ENCODE results near the gene SATB1.

SATB1 gene

DNA sequence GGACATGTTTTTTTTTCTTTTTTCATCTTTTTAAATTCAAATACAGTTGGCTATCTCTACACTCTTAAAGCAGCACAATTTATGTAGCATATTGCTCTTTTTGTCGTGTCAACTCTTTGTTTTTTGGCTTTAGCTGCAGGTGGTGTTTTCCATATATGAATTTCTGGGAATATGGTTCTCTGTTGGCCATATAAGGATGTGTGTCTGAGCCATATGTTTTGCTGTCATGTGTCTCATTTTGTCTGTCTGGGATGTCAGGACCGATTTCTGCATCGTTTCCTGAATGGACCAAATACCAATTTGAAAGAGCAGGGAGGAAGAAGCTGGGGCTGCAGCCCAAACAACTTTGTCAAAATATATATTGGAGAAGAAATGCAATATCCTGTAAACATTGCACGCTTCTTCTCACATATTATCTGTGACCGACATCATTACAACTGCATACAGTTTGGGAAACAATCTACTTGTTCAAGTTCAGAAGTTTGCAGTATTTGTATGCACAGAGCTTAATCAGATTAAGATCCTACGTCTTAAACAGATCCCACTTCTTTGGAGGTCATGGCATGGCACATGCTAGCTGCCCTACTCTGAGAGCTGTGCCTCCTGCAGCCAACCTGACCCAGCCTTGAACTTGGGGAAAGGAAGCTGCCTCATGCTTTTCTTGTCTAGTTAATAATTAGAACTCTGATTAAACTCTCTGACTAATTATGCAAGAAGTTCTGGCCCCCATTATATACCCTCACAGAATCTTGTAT, 4.0 kb upstream of the SATB1 start:
- no peak for DNase-seq

DNA sequence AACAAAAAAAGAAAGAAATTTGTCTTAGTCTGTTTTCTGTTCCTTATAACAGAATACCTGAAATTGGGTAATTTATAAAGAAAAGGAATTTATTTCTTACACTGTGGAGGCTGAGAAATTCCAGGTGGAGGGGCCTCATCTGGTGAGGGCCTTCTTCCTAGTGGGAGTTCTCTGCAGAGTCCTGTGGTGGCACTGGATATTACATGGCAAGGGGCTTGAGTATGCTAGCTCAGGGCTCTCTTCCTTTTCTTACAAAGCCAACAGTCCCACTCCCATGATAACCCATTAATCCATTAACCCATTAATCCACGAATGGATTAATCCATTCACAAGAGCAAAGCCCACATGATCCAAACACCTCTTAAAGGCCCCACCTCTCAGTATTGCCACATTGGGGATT, 2.9 kb upstream of the SATB1 start:
- no peak for DNase-seq

DNA sequence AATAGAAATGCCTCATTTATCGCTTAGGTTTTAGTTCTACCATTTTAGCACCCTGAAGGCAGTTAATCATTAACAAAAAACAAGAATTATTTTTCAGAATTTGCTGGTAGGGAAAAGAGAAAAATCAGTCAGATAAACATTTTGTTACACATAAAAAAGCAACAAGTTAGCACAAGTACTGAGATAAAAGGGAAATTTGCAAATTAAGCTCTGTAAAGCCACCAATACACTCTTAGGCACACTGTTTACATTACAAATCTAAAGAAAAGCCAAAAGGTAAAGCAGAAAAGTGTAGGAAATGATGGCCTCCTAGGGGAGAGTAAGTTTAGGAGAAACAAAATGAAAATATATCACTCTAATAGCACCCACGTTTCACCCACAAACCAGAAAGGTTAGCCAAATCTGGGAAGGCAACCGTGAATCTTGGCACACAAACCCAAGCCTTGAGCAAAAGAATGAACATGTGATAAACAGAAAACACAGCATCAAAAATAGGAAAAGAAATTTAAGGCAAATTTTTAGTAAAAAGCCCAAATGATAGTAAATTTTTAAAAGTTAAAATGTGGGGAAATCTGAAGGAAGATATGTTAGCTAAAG, 1.6 kb upstream of the SATB1 start:
- no peak for DNase-seq

DNA sequence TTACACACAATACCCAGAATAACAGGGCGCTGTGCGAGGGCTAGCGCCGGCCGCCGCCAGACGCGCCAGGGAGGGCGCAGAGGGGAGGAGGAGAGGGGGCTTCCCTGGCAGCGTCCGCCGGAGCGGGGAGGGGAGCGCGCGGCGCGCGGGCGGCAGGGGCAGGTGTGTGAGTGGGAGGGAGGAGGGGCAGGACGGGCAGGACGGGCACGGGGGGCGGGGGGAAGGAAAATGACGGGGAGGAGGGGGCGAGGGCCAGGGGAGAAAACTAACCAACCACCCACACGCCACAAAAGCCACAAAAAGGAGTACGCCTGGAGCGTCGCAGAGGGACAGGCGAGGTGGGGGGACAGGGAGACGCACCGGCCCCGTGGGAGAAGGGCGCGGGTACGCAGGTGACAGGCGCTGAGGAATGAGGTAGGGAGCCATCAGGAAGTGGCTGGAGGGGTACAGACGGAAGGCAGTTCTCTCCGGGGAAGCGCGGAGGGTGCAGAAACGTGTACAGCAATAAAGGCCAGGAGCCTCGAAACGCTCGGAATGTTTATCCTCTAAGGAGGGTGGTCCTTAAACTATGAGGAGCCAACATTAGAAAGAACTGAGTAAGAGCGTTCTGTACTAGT, 610 bp upstream of the SATB1 start:
- no peak for DNase-seq

DNA sequence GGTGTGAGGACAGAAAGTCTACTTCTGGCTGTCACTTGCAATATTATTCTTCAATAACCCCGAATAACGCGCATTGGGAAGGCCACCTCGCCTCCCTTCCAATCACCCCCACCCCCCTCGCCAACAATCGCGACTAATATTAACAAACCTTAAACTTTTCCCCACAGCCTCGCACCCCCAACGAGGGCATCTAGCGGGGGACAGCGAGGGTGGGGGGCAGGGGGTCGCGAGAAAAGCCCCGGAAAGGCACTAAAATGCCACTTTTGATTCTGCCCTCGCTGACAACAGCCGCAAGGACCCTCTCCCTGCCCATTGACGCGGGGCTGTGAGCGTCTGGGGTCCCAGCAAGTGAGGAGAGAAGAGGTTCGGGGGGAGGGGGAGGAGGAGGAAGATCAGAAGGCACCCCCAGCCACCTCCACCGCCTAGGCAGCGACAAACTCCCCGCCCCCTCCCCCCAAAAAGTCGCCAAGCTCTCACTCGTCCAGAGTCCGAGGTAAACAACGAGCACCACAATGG, 868 bp downstream of the SATB1 start:
- no peak for DNase-seq

- DNase-seq, result peak; percentile 28
Measured at GRCh38 chr3:18423401-18424212, 1.5 kb downstream of the SATB1 start.

DNA sequence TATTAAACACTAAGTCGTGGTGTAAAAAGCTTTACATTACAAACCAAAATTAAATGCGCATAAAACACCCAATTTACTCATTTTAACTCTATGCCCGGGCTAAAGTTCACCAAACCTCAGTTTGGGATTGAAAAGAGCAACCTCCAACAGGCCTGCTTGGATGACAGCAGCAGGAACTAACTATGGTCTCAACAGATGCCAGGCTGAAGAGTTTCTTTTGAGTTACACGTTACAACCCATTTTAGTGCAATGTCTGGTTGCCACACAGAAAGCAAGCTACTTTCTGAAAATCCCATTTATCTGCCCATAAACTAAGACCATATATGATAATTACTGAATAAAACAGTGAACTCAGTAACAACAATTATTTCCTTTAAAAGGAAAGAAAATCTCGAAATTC, 2.2 kb downstream of the SATB1 start:
- no peak for DNase-seq

DNA sequence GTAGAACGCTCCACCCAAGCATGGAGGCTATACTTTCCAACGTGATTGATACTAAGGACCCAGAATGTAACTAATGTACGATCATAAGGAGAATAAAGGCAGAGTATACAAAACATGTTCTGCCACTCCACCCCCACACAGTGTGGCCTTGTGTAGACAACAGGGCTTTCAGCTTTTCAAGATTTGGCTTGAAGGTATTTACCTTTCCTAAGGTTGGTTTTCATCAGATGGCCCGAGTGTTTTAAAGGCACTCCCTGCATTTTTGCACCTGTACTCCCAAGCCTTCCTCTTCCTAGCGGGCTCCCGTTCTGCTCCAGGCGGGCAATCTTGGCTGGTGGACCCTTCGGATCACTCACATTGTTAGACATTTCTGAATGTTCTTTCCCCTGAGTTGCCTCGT, 4.6 kb downstream of the SATB1 start:
- DNase-seq, result no peak

GRCh38 chr3:18419232-18419631, 5.9 kb downstream of the SATB1 start:
- DNase-seq, result no peak

DNA sequence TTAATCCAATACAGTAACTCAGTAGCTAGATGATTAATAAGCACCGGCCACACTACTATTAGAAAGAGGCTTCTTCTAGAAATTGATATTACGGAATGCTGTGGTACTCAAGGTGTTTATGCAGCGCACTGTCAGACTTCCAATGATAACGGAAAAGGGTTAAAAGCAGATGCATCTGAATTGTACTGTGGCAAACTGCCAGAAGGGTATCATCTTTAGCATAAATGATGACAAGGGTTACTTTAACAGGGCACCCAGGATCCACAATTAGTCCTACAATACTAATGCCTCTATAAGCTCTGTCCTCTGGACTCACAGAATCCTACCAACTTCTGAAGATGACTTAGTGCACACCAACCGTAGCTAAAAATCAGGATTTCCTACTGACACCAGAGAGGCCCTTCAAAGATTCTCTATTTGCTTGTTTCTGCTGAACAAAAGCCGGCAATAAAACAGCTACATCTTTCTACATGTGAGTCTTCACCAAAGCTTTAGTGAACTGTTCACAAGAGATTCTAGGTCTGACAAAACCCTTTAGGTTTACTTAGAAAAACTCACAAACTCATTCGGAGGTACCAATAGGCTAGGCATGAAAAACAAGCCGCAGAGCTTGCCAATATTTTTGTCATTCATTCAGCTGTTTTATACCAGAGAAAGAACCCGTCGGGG, 7.1 kb downstream of the SATB1 start:
- no peak for DNase-seq

DNA sequence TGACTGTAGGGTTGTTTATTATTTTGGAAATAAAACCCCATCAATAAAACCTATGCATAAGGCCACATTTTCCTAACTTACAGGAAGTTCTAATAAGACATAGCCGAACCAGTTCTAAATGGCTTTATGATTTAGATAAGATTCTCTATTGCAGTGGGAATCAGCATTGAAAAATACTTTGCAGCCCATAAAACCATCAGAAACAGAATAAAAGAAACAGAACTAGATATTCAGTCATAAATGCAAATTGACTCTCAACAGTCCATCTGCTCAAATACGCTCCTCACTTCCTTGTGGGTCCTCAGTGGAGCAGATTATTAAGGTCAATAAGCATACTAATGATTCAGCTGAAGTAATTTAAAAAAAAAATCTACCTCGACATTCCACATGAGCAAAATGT, 8.8 kb downstream of the SATB1 start:
- DNase-seq, result no peak

- DNase-seq, result no peak
Measured at GRCh38 chr3:18415839-18416238, 9.3 kb downstream of the SATB1 start.

DNA sequence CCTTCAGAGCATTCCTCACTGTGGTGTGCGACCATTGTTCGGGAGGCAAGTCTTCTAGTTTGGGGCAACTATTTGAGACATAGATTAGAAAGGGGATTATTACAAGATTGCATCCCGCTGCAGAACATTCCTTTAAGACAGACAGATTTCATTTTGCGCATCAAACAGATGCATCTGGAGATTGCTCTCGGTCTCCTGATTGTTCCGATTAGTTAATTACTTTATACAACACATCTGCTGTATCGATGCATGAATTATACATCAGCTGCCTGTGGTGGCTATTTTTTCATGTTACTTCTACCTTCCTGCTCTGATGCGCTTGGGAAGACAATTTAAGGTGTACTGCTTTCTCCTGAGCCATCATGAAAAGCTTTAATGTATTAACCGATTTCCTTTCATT, 10.0 kb downstream of the SATB1 start:
- no peak for DNase-seq

DNA sequence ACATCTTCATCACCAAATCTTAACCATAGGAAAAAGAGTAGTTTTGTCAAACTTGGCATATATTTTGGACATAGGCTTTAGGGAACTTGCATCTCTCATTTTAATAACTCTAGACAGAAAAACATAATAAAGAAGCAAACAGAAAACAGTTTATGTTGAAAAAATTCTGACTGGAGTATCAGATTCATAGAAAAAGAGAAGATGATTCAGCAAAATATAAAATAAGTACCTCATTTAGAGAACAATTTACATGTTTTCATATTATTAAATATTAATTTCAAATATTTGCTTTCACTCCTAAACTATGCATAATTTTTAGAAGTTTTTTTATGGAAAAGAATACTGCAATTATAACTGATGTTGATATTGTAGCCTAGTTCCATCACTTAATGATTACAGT, 12.5 kb downstream of the SATB1 start:
- no peak for DNase-seq

DNA sequence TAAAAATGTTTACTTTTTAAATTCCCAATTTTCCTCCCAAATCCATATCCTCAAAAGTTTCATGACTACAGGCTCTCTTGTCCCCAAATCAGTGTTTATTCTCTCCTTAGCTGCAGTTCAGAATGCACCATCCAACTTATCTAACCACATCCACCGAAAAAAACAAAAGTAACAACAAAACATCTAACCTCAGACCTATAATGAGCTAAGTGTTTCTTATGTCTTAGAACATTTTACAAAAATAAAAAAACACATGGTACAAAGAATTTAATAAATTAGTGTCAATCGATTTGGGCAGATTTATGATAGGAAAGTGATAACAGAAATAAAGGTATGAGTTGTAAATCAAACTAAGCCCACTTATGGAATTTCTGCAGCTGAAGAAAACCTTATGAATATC, 13.6 kb downstream of the SATB1 start:
- no peak for DNase-seq

GRCh38 chr3:18410205-18410604, 14.9 kb downstream of the SATB1 start:
- DNase-seq, result no peak

- DNase-seq, result no peak
Measured at GRCh38 chr3:18409266-18409665, 15.9 kb downstream of the SATB1 start.

GRCh38 chr3:18405141-18405540, 20.0 kb downstream of the SATB1 start:
- DNase-seq, result no peak

- DNase-seq, result no peak
Measured at GRCh38 chr3:18403061-18403460, 22.1 kb downstream of the SATB1 start.

- DNase-seq, result no peak
Measured at GRCh38 chr3:18402239-18402799, 22.8 kb downstream of the SATB1 start.

- no peak for DNase-seq
Measured at GRCh38 chr3:18401300-18401961, 23.7 kb downstream of the SATB1 start.

DNA sequence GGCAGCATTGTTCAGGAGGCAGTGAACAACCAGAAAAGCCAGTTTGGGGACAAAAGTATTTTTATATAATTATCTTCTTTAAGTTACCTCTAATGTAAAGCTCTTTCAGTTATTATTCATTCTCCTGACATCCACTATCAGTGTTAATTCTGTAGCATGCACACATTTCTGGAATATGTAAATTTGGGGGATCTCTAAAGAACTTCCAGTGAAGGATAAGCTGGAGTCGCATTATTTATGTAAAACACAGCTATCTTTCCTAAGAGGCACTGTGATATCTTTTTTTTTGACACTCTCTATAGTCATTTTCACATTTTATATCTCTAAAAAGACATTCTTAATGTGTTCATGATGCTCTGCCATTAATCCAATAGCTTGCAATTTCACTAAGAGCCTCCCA, 26.7 kb downstream of the SATB1 start:
- DNase-seq, result no peak

Data from NCI-H2227 treated with DMSO at 0.1 percent for 48 hours (cell line).